HG03571 (cell line): ENCODE measurements around the gene SYT9.

ENCODE experiments used
- ATAC-seq: cut with Tn5 transposase; IDR thresholded peaks from one replicate; pipeline ENCODE4 v1.9.1; 2021; ENCODE audit not compliant: unreplicated experiment

The SYT9 gene

DNA sequence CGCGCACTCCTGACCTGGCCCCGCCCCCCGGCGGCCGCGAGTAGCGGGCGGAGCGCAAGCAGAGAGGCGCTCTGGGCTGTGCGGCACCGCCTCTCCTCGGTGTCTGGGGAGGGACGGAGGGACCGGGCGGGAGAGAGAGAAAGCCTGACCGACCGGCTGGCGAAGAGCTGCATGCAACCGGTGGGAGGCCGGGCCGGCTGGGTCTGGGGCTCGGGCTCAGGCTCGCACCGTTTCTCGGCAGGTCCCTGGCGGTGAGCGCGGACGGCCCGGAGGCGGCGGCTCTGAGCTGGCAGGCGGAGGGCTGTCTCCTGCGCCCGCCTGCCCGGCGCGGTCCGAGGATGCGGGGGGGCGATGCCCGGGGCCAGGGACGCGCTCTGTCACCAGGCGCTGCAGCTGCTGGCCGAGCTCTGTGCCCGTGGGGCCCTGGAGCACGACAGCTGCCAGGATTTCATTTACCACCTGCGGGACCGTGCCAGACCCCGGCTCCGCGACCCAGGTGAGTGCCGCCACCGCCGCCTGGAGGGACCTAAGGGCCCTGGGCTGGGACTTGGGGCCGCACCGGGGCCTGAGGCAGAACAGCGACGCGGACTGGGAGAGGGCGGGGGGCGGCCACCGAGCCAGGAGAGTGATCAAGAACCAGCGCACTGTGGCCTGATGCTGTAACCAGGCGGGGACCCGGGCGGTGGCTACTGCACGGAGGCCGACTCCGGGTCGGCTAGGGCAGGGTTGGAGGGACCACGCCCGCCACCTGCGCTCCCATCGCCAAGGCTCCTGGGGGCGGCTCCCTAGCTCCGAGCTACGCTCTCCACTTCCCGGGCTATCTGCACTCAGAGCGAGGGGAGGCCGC is at the start of gene SYT9:
SYT9 (plus strand) TSS at position 69 of the 847 bp plus-strand sequence; CDS start at position 352, 283 bp downstream.
- no peak for ATAC-seq

- no peak for ATAC-seq
Measured at GRCh38 chr11:7202412-7202811, 49.3 kb upstream of the SYT9 start.

GRCh38 chr11:7204778-7205177 is 46.9 kb upstream of the SYT9 start:
- no peak for ATAC-seq

- no peak for ATAC-seq
Measured at GRCh38 chr11:7208391-7208790, 43.3 kb upstream of the SYT9 start.

- no peak for ATAC-seq
Measured at GRCh38 chr11:7219491-7219890, 32.2 kb upstream of the SYT9 start.

- no peak for ATAC-seq
Measured at GRCh38 chr11:7220636-7221035, 31.1 kb upstream of the SYT9 start.

GRCh38 chr11:7222619-7223018 is 29.1 kb upstream of the SYT9 start:
- no peak for ATAC-seq

DNA sequence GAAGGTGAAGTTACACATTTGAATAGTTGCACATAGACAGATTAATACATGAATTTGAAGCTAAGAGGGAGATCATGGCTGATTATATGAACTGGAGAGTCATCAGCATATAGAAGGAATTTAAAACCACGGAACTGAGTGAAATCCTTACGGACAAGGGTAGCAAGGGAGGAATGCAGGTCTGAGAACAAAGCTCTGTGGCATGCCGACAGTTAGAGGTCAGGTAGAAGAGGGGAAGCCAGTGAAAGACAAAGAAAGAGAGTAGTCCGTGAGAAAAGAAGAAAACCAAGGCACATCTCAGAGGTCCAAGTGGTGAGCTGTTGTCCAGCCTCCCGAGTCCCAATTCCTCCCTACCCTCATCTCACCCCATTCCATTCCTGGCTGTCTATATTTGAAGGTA is 11.8 kb upstream of the SYT9 start:
- no peak for ATAC-seq

GRCh38 chr11:7245341-7245740 is 6.4 kb upstream of the SYT9 start:
- ATAC-seq = no peak

DNA sequence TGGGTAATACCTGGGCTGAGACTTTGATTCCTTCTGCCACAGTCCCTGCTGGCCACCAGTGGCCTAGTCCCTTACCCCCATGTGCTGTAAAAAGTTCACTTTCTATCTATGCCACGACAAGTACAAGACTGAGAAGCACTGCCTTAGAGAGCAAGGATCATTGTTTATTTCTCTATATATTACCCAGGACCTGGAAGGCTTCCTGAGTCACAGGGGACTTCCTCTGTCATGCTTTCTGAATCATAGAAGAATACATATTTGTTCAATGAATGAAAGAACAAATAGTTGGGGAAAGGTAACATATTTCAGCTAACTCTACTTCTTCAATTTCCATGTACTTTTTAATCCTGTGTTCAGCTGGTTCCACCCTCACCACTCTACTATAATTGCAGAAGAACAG is 5.5 kb upstream of the SYT9 start:
- ATAC-seq = no peak

DNA sequence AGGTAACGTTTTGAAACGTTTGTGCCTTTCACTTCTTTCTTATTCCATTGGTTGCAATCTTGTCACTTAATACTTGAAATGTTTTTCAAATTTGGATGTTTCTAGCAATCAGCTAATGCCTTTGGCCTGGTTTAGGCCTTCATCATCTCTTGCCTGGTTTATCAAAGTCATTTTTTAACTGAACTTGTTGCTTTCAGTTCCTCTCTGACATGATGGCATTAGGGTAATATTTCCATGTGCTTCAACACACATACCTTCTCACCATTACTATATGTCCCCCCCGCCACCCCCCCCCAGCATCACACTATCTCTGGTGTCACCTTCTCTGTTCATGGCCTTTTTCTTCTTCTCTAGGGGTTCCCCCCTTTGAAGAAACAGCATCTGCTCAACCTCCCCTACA is 1.5 kb upstream of the SYT9 start:
- ATAC-seq = no peak

DNA sequence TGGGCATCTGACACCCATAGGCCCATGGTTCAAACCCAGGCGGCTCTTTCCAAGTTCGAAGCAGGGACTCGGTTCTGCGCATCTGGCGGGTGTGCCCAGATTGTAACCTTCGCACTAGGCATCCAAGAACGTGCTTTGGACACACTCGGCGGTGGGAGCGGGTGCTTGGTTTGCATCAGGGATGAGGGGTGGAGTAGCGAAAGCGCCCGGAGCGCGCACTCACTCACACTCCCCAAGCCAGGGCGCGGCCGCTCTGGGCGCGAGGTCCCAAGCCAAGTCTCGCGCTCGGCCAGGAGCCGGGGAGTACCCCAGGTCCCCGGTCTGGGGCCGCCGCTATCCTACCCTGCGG is 243 bp upstream of the SYT9 start:
- no peak for ATAC-seq

DNA sequence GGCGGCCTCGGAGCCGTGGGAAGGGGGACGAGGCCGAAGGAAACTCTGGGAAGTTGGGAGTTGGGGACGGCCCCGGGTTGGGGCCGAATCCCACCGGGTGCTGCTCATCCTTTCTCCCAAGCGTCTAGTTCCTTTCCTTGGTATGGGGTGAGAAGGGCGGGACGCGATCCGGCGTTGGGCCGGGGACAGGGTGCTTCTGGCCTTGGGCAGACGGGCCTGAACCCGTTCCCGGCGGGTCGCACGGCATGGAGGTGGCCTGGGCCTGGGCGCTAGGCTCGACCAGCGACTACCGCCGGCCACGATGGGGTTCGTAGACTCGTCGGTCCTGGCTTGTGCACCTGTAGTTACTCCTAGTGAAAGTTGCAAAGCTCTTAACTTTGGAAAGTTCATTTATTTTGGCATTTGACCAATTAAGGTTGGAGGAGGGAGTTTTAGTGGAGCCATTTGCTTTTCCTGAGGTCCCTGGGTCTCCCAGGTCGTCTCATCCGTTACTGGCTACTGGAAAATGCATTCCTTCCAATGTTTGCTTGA is 1.0 kb downstream of the SYT9 start:
- ATAC-seq = no peak

DNA sequence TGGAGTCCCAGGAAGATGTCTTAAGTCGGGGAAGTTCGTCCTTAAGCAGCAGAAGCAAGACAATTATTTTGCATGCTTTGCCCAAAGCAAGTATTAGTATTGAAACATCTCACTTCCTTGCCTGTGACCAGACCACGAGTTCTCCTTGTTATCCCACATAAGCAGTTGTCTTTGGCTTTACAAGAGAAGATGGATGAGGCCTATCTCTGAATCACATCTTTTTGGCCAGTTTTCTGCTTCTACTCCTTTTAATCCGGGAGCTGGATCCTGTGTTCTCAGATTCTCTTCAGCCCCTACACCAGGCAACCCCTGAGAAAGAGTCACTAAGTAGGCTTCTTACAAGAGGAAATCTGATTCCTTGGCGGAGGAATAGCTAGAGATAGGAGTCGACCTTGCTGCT is 2.1 kb downstream of the SYT9 start:
- no peak for ATAC-seq

- no peak for ATAC-seq
Measured at GRCh38 chr11:7254731-7255291, 3.1 kb downstream of the SYT9 start.

DNA sequence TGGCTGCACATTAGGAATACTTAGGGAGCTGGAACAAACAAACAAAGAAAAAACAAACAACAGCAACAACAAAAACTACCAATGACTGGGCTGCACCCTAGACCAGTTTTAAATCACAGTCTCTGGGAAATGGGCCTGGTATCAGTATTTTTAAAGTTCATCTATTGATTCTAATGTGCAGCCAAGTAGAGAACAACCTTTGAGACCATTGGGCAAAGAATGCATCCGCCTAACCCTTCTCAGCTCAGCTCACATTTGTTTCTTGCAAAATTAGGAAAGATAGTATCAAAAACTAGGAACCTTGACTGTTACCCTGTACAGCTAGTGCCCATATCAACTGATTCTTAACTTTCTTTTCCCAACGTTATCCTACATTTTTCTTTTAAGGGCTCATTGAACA is 5.2 kb downstream of the SYT9 start:
- ATAC-seq = no peak

GRCh38 chr11:7257724-7258123 is 6.0 kb downstream of the SYT9 start:
- ATAC-seq = no peak

- no peak for ATAC-seq
Measured at GRCh38 chr11:7261578-7261977, 9.9 kb downstream of the SYT9 start.

DNA sequence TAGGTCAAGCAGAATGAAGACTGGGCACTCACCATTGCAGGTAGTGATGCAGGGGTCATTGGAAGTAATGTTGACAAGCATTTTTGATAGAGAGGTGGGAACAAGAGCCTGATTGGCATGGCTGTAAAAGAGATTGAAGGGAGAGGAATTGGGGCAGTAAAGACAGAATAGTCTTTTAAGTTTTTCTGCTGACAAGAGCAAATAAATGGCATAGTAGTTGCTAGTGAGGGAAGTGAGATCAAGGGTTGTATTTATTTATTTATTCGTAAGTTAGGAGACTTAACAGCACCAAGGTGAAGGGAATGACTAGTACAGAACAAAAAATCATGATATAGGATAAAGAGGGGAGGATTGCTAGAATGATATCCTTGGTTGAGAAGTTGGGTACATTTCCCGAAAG is 11.0 kb downstream of the SYT9 start:
- no peak for ATAC-seq

DNA sequence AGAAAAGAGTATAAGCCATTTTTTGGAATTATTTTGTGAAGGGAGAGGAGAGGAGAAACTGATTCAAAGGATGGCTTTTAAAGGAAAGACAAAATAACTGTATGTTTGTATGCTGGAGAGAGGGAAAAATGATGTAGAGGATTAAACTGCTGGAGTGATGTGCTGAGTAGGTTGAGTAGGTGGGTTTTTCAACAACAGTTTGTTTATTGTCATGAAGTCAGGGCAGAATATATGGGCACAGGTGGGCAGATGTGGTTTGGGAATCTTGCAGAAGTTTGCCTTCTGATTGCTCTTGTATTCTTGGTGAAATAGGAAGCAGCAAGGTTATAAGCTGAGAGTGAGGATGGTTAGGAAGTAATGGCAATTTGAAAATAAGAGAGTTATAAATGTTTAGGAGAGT is 12.1 kb downstream of the SYT9 start:
- ATAC-seq = no peak

DNA sequence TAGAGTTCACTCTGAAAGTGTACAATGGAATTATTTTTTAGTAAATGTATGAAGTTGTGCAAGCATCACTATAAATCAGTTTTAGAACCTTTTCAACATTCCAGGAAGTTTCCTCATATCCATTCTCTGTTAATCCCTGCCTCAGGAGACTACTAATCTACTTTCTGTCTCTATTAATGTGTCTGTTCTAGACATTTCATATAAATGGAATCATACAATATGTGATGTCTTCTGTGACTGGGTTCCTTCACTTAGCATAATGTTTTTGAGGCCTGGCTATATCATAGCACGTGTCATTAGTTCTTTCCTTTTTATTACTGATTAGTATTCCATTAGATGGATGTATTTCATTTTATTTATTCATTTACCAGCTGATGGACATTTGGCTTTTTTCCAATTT is 17.1 kb downstream of the SYT9 start:
- no peak for ATAC-seq

DNA sequence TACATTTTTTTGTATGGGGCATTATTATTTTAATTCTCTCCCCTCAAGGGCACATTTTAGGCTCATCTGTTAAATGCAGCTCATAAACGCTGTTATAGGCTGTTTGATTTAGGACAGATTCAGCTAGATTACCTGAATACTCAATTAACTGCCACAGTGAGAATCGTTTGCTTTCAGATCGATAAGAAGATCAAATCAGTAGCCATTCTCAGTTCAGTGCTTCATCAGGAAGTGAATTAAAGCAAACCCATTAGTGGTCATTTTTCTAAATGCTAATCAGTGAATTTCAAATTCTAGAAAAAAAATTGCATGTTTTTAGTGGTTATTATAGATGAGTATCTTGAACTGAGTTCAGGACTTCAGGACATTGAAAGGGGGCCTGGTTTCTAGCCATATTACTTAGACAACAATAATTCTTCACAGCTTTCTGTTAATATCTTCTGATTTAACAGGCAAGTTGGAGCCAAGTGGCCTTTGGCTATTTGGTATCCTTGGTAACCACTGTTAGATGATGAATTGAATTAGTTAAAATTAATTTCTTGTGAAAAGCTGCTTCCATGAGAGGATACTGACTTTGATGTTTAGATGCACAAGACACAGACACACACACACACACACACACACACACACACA is 18.6 kb downstream of the SYT9 start:
- no peak for ATAC-seq
